GM23338 (cell line): ENCODE data around the gene PDS5A. TPM values are rescaled to one million over a fixed set of nuclear protein-coding genes. Genes with fewer than 3 reads are reported as not detected.

ENCODE experiments used
- ATAC-seq: fragments of 200-7000 bp; cut with Tn5 transposase; 3 replicates; pipeline ENCODE4 v1.9.1; 2020
- DNase-seq: peaks from one replicate; pipeline ENCODE4 v3.0.0-alpha.2; 2015; ENCODE audit warnings: low spot score
- H2AFZ ChIP-seq: fragments of 200-600 bp; sonication (generic); 2 replicates; pipeline ENCODE4 v1.8.0; 2016; ENCODE audit warnings: antibody characterized with exemption, mild to moderate bottlenecking, moderate library complexity
- H3F3A ChIP-seq: fragments of 200-600 bp; sonication (generic); replicated peaks from 2 replicates; pipeline ENCODE4 v1.8.0; 2017; ENCODE audit warnings: antibody characterized with exemption, mixed run types, low read depth
- H3K27ac ChIP-seq: fragments of 200-600 bp; sonication (generic); 2 replicates; pipeline ENCODE4 v1.6.1; 2016; ENCODE audit warnings: low read depth
- H3K27me3 ChIP-seq: fragments of 200-600 bp; sonication (generic); 2 replicates; pipeline ENCODE4 v1.8.0; 2016; ENCODE audit warnings: mild to moderate bottlenecking, mixed run types, moderate library complexity; ENCODE audit not compliant: insufficient read depth
- H3K36me3 ChIP-seq: fragments of 200-600 bp; sonication (generic); 2 replicates; pipeline ENCODE4 v1.8.0; 2016; ENCODE audit warnings: mild to moderate bottlenecking; ENCODE audit not compliant: insufficient read depth
- H3K4me1 ChIP-seq: fragments of 200-600 bp; sonication (generic); 2 replicates; pipeline ENCODE4 v1.8.0; 2016; ENCODE audit warnings: mild to moderate bottlenecking, moderate library complexity; ENCODE audit not compliant: insufficient read depth
- H3K4me2 ChIP-seq: fragments of 200-600 bp; sonication (generic); 2 replicates; pipeline ENCODE4 v1.7.1; 2017; ENCODE audit warnings: mixed run types
- H3K4me3 ChIP-seq: fragments of 200-600 bp; sonication (generic); 2 replicates; pipeline ENCODE4 v1.6.1; 2016; ENCODE audit warnings: mixed run types
- H3K79me2 ChIP-seq: fragments of 200-600 bp; sonication (generic); replicated peaks from 2 replicates; pipeline ENCODE4 v1.8.0; 2017; ENCODE audit warnings: mild to moderate bottlenecking; ENCODE audit not compliant: insufficient read depth
- H3K9me2 ChIP-seq: fragments of 200-600 bp; sonication (generic); 2 replicates; pipeline ENCODE4 v1.8.0; 2017; ENCODE audit not compliant: insufficient read depth
- H4K20me1 ChIP-seq: fragments of 200-600 bp; sonication (generic); replicated peaks from 2 replicates; pipeline ENCODE4 v1.8.0; 2017; ENCODE audit warnings: mild to moderate bottlenecking; ENCODE audit not compliant: insufficient read depth
- H3K27ac Mint-ChIP-seq: 2 replicates; pipeline ENCODE4 v1.8.0; 2020; ENCODE audit warnings: inconsistent platforms, mild to moderate bottlenecking, moderate library complexity, mixed read lengths
- H3K27me3 Mint-ChIP-seq: 3 replicates; pipeline ENCODE4 v1.8.0; 2022; ENCODE audit warnings: low read depth, mild to moderate bottlenecking, moderate library complexity, mixed read lengths, inconsistent platforms; ENCODE audit not compliant: insufficient read depth, poor library complexity
- H3K36me3 Mint-ChIP-seq: 3 replicates; pipeline ENCODE4 v1.8.0; 2021; ENCODE audit warnings: low read depth, mild to moderate bottlenecking, inconsistent platforms, moderate library complexity, mixed read lengths
- H3K4me1 Mint-ChIP-seq: 3 replicates; pipeline ENCODE4 v1.8.0; 2020; ENCODE audit warnings: mild to moderate bottlenecking, inconsistent platforms, mixed read lengths
- H3K4me3 Mint-ChIP-seq: 3 replicates; pipeline ENCODE4 v1.8.0; 2021; ENCODE audit warnings: moderate library complexity, mild to moderate bottlenecking, inconsistent platforms, mixed read lengths
- H3K9me3 Mint-ChIP-seq: 3 replicates; pipeline ENCODE4 v1.8.0; 2020; ENCODE audit warnings: moderate library complexity, mild to moderate bottlenecking, inconsistent platforms, mixed read lengths
- CREB1 ChIP-seq: fragments of 250-450 bp; sonication (Bioruptor Pico); IDR thresholded peaks from 2 replicates; pipeline ENCODE4 v1.5.0; 2020; ENCODE audit warnings: low read depth, mild to moderate bottlenecking, moderate library complexity
- EZH2phosphoT487 ChIP-seq: fragments of 200-600 bp; sonication (generic); IDR thresholded peaks from one replicate; pipeline ENCODE4 v1.8.1; 2018; ENCODE audit warnings: antibody characterized with exemption; ENCODE audit not compliant: unreplicated experiment
- NANOG ChIP-seq: IDR thresholded peaks from 2 replicates; pipeline ENCODE4 v1.6.1; 2016; ENCODE audit warnings: antibody characterized with exemption, borderline replicate concordance
- POLR2AphosphoS5 ChIP-seq: IDR thresholded peaks from 2 replicates; pipeline ENCODE4 v1.6.1; 2016; ENCODE audit warnings: antibody characterized with exemption, low read depth
- STAT1 ChIP-seq: IDR thresholded peaks from one replicate; pipeline ENCODE4 v1.6.1; 2016; ENCODE audit warnings: antibody characterized with exemption; ENCODE audit not compliant: unreplicated experiment
- ZNF462 ChIP-seq: fragments of 250-450 bp; sonication (Bioruptor Pico); IDR thresholded peaks from 2 replicates; pipeline ENCODE4 v1.5.0; 2020; ENCODE audit warnings: mild to moderate bottlenecking, moderate library complexity
- polyA plus RNA-seq: library from polyadenylated mRNA; unstranded; fragments of >200 nt; fragmentation: Nextera tagmentation; extraction: Ambion mirVana; gene quantifications from 2 replicates; pipeline ENCODE4 v1.2.1, GENCODE V29; 2016
- total RNA-seq: library from RNA; depleted of rRNA; stranded (reverse); fragments of >200 nt; shearing (Covaris generic); gene quantifications from 2 replicates; pipeline ENCODE4 v1.2.3, GENCODE V29; 2014

PDS5A gene
- total and polyA plus RNA-seq, 2 experiments from 2014 or later = 22.1 to 91.9 TPM

DNA sequence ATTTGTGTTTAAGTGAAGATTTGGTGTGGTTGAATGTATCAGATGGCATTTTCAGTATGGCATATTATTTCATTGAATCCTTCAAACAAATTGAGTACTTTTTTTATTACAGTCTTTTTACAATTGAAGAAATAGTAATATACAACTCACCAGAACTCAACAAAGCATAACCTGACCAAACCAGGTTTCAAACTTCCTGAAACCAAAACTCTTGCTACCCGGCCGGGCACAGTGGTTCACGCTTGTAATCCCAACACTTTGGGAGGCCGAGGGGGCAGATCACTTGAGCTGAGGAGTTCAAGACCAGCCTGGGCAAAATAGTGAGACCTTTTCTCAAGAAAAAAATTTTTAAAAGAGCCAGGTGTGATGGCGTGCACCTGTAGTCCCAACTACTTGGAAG, 185.6 kb downstream of the PDS5A start:
- Histone ChIP-seq H3K4me2 (no peak overlapping the region), H3K27me3 (no peaks in the 10 kb centered on the region), H3K4me1 (no peaks in the 10 kb centered on the region), H3K79me2 (no peaks in the 10 kb centered on the region), H3K27ac (no peak overlapping the region), H3K9me2 (no peaks in the 10 kb centered on the region), H3K36me3 (no peaks in the 10 kb centered on the region), H3F3A (no peaks in the 10 kb centered on the region), H4K20me1 (no peaks in the 10 kb centered on the region), H2AFZ (no peak overlapping the region), H3K4me3 (no peak overlapping the region)
- ATAC-seq (no peak), DNase-seq (no peak)
- H3K36me3 Mint-ChIP-seq = no peaks in the 10 kb centered on the region
- no peak overlapping the region for H3K27ac Mint-ChIP-seq
- H3K27me3 Mint-ChIP-seq = peaks cover 2% of the 10 kb centered on the region
- TF ChIP-seq NANOG = no peak
- TF ChIP-seq CREB1 (CRISPR knock-in tag) = no peak
- TF ChIP-seq STAT1 = no peak
- no peak overlapping the region for H3K4me3 Mint-ChIP-seq
- H3K9me3 Mint-ChIP-seq = no peaks in the 10 kb centered on the region; the same call in 2 of the 3 replicates
- peaks cover 4% of the 10 kb centered on the region; the same call in 1 of the 3 replicates for H3K4me1 Mint-ChIP-seq

DNA sequence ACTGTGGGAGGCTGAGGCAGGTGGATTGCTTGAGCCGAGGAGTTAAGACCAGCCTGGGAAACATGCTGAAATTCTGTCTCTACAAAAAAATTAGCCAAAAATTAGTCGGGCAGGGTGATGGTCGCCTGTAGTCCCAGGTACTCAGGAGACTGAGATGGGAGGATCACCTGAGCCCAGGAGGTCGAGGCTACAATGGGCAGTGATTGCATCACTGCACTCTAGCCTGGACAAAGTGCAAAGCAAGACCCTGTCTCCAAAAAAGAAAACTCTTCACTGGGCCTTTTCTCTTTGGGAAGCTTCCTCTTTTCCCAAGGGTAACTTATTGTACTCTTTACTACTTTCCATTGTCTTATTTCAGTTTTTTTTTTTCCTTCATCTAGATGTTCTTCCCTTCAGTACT, 190.9 kb downstream of the PDS5A start:
- Histone ChIP-seq H2AFZ (no peak overlapping the region), H3K4me3 (no peak overlapping the region), H3K4me2 (no peak overlapping the region), H3K36me3 (no peaks in the 10 kb centered on the region), H3K27ac (no peak overlapping the region; the same call in 1 of the 2 replicates), H3K9me2 (no peaks in the 10 kb centered on the region), H4K20me1 (no peaks in the 10 kb centered on the region; the same call in 1 of the 2 replicates), H3K79me2 (no peaks in the 10 kb centered on the region), H3K4me1 (no peaks in the 10 kb centered on the region), H3F3A (no peaks in the 10 kb centered on the region), H3K27me3 (no peaks in the 10 kb centered on the region)
- Mint-ChIP-seq H3K4me1 (peaks cover 8% of the 10 kb centered on the region; the same call in 1 of the 3 replicates), H3K36me3 (no peaks in the 10 kb centered on the region), H3K27ac (peak overlapping the region; percentile 78), H3K4me3 (no peak overlapping the region), H3K9me3 (no peaks in the 10 kb centered on the region; the same call in 2 of the 3 replicates), H3K27me3 (peaks cover 9% of the 10 kb centered on the region)
- ATAC-seq (peak; percentile 15; the same call in 2 of the 3 replicates), DNase-seq (no peak)
- TF ChIP-seq POLR2AphosphoS5 = no peak
- no peak for TF ChIP-seq ZNF462 (CRISPR knock-in tag)
- TF ChIP-seq EZH2phosphoT487 = no peak
